ENCODE data around the gene TNNT3.

GRCh38 chr11:1928470-1928890 is 9.0 kb downstream of the TNNT3 start:
- TF ChIP-seq POLR2A (IDR thresholded peaks at IDR 0.05; ENCODE audit: low read length): no peak
- no peak for TF ChIP-seq GATA1 (IDR thresholded peaks at IDR 0.05; ENCODE audit: low read depth, low read length)
